Effector memory CD4-positive, alpha-beta T cell (primary cell): Measurements from ENCODE around the gene FAM209A.
"Not testable (repeated sequence)": the region's sequence is repeated elsewhere in the genome, so short reads cannot be mapped to it uniquely, and the experiment has no call there.

Source experiments
- DNase-seq, 3 donors: peaks; one replicate each; pipeline ENCODE4 v3.0.0-alpha.2; 2020
- H3K27ac ChIP-seq: 2 replicates; pipeline ENCODE4 v1.7.0; 2013; ENCODE audit warnings: mild to moderate bottlenecking, low read length, moderate library complexity; ENCODE audit not compliant: insufficient read depth, poor library complexity, severe bottlenecking
- H3K27me3 ChIP-seq: replicated peaks from 2 replicates; pipeline ENCODE4 v1.7.0; 2013; ENCODE audit warnings: mild to moderate bottlenecking, low read length; ENCODE audit not compliant: insufficient read depth, control insufficient read depth, poor library complexity, severe bottlenecking
- H3K36me3 ChIP-seq: 2 replicates; pipeline ENCODE4 v1.7.0; 2013; ENCODE audit warnings: mild to moderate bottlenecking, low read length, moderate library complexity; ENCODE audit not compliant: control insufficient read depth, insufficient read depth
- H3K4me1 ChIP-seq: 2 replicates; pipeline ENCODE4 v1.7.0; 2013; ENCODE audit warnings: low read length, mild to moderate bottlenecking; ENCODE audit not compliant: control insufficient read depth, insufficient read depth, poor library complexity, severe bottlenecking
- H3K4me3 ChIP-seq: 2 replicates; pipeline ENCODE4 v1.7.0; 2013; ENCODE audit warnings: low read length, low read depth, mild to moderate bottlenecking; ENCODE audit not compliant: insufficient read depth, poor library complexity, severe bottlenecking
- H3K9me3 ChIP-seq: 2 replicates; pipeline ENCODE4 v1.7.0; 2013; ENCODE audit warnings: mild to moderate bottlenecking, low read length, moderate library complexity; ENCODE audit not compliant: control insufficient read depth

The FAM209A gene

DNA sequence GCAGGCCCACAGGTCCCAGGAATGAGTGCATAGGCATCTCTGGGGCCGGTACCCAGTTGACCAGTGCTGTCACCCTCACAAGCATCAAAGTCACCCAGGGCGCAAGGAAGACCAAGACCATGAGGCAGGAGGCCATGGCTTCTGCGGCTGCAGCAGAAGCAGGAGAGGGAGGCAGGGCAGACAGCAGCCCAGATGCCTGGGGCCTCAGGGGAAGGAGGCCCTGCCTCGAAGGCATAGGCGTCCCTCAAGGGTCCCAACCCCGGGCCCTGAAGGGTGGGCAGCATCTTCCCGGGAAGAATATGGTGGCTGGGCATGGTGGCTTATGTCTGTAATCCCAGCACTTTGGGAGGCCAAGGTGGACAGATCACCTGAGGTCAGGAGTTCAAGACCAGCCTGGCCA lies 3.0 kb downstream of the FAM209A start:
- Histone ChIP-seq H3K4me1 (peaks cover 1% of the 10 kb centered on the region), H3K27ac (no peak overlapping the region), H3K9me3 (no peaks in the 10 kb centered on the region), H3K36me3 (no peaks in the 10 kb centered on the region), H3K4me3 (no peak overlapping the region), H3K27me3 (no peaks in the 10 kb centered on the region)
- no peak for DNase-seq

DNA sequence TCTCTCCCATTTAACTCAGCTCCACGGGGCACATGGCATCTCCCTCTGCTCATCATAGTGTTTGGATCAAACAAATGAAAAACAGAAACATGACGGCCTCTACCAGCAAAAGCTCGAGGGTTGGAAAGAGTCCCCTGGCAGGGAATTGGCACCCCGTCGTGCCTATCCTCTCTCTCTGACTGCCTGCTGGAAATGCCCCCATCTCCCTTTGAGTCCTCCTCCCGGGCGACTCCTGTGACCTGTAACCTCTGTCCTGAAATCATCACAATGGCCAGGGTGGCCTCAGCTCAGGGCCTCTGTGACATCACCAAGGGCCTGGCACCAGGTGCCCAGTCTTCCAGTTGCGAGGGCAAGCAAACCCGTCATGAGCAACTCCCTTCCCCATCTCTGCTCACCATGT lies 8.4 kb downstream of the FAM209A start, which contains the start of gene FAM209B:
Gene FAM209B, plus strand, starts transcription at position 301 of the 400 bp plus-strand sequence. Its CDS starts 96 bp downstream, at position 397.
- not testable (repeated sequence) for H3K4me3 ChIP-seq, DNase-seq, H3K36me3 ChIP-seq, H3K27me3 ChIP-seq, H3K9me3 ChIP-seq, H3K4me1 ChIP-seq, H3K27ac ChIP-seq

DNA sequence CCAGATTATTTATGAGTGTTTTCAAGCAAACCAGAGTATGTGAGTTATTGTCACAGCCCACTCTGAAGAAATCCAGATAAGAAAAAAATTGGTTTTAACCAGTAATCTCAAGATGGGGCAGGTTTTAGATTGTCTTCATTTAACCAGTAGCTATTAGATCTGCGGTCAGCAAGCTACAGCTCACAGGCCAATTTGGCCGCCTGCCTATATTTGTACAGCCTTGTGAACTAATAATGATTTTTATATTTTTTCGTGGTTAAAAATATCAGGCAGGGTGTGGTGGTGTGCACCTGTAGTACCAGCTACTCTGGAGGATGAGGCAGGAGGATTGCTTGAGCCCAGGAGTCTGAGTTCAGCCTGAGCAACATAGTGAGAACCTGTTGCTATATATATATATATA lies 13.5 kb downstream of the FAM209A start:
- Histone ChIP-seq H3K27ac (no peak overlapping the region), H3K4me3 (no peak overlapping the region), H3K4me1 (no peaks in the 10 kb centered on the region), H3K9me3 (no peaks in the 10 kb centered on the region), H3K36me3 (no peaks in the 10 kb centered on the region), H3K27me3 (no peaks in the 10 kb centered on the region)
- DNase-seq = no peak

DNA sequence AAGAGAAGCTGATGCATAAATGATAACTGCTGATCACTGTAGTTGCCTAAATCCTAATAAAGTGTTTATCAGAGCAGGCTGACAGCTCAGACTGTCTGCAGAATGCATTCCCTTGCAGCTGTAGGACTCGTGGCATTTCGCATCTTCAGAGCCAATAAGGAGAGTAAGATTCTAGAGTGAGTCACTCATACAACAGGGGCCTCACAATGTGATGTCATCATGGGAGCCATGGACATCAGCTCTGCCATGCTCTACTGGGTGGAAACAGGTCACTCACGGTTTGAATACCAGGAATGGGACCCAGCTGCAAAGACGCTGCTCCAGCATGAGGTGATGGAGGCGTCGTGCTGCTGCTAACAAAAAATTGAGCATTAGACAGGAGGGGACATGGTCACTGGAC lies 15.9 kb downstream of the FAM209A start:
- H3K27ac ChIP-seq = no peak overlapping the region
- no peaks in the 10 kb centered on the region for H3K27me3 ChIP-seq
- H3K4me3 ChIP-seq = no peak overlapping the region
- no peaks in the 10 kb centered on the region for H3K9me3 ChIP-seq
- H3K36me3 ChIP-seq = no peaks in the 10 kb centered on the region
- no peaks in the 10 kb centered on the region for H3K4me1 ChIP-seq
- DNase-seq = no peak

DNA sequence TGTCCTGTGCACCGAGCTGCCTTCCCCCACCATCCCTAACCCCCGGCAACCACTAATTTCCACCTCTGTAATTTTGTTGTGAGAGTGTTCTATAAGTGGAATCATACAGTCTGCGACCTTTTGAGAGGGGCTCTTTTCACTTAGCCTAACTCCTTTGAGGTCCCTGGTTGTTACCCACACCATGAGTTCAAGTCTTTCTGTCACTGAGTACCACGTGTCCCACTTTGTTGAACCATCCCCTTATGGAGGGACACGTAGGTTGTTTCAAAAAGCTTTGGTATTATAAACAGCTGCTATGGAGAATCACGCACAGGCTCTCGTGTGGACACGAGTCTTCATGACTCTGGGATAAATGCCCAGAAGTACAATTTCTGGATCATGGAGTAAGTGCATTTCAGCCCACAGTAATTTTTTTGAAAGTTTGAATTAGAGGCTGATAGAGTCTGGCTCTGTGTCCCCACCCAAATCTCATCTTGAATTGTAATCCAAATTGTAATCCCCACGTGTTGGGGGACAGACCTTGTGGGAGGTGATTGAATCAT lies 18.0 kb downstream of the FAM209A start:
- DNase-seq = no peak
- Histone ChIP-seq H3K9me3 (no peaks in the 10 kb centered on the region), H3K36me3 (no peaks in the 10 kb centered on the region), H3K27ac (no peak overlapping the region), H3K4me1 (no peaks in the 10 kb centered on the region), H3K27me3 (no peaks in the 10 kb centered on the region), H3K4me3 (no peak overlapping the region)

DNA sequence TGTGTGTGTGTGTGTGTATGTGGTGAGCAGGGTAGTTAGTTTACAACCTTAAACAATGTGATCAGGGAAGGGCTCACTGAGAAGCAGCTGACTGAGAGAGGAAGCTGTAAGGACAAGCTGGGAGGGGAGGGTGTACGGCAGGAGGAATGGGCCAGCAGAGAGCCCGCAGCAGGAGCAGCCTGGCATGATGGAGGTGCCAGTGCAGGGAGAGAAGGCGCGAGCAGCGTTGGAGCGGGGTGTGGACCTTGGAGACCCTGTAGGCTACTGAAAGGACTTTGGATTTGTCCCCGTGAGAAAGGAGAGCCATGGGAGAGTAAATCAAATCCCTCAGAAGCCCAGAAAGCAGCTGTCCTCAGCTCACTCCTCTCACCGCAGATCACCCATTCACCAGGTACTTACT lies 27.0 kb downstream of the FAM209A start:
- no peak overlapping the region for H3K27ac ChIP-seq
- H3K4me1 ChIP-seq = no peaks in the 10 kb centered on the region
- no peaks in the 10 kb centered on the region for H3K27me3 ChIP-seq
- no peak for DNase-seq
- H3K36me3 ChIP-seq = no peaks in the 10 kb centered on the region
- no peaks in the 10 kb centered on the region for H3K9me3 ChIP-seq
- no peak overlapping the region for H3K4me3 ChIP-seq

DNA sequence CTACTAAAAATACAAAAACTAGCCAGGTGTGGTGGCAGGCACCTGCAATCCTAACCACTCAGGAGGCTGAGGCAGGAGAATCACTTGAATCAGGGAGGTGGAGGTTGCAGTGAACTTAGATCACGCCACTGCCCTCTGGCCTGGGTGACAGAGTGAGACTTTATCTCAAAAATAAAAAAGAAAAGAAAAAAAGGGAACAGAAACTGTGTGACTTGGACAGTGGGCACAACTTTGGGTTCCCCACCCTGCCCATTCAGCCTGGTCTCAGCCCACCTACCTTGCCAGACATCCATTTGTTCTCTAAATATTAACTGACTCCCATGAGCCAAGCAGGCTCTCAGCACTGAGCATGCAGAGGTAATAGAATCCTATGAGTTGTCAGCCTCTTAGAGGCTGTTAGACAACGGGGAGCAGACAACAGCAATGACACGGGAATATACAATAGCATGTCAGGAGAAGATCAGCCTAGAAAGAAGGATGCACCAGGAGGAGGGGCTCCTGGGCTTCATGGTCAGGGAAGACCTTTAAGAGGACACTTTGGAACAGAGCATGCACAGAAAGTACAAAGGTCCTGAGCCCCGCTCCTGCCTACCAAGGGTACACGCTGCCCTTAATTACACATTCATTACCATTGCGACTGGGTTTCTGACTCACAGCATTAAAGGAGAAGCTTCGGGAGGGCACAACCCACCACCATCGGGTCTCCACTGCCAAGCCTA lies 28.5 kb downstream of the FAM209A start:
- Histone ChIP-seq H3K27me3 (no peaks in the 10 kb centered on the region), H3K4me1 (no peaks in the 10 kb centered on the region), H3K9me3 (no peaks in the 10 kb centered on the region), H3K27ac (no peak overlapping the region), H3K4me3 (no peak overlapping the region), H3K36me3 (no peaks in the 10 kb centered on the region)
- DNase-seq = no peak

DNA sequence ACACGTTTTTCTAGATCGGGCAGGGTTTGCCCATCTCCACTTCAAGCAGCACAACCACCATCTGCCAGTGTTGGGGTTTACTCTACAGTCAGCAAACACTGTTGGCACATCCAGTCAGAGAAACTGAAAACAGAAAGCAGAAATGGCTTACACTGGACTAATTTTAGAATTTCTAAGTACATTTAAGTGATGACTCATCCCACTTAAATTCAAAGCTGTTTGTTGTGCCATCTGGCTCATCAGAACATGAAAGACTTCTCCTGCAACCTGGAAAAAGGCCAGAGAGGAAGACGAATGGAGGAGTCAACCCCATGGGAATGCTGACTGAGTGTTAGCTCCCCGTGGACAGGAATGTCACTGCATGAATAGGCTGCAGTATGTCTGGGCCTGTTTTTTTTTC lies 30.3 kb downstream of the FAM209A start:
- H3K27me3 ChIP-seq = no peaks in the 10 kb centered on the region
- H3K4me1 ChIP-seq = no peaks in the 10 kb centered on the region
- H3K9me3 ChIP-seq = no peaks in the 10 kb centered on the region
- H3K4me3 ChIP-seq = no peak overlapping the region
- no peak for DNase-seq
- H3K36me3 ChIP-seq = no peaks in the 10 kb centered on the region
- no peak overlapping the region for H3K27ac ChIP-seq

DNA sequence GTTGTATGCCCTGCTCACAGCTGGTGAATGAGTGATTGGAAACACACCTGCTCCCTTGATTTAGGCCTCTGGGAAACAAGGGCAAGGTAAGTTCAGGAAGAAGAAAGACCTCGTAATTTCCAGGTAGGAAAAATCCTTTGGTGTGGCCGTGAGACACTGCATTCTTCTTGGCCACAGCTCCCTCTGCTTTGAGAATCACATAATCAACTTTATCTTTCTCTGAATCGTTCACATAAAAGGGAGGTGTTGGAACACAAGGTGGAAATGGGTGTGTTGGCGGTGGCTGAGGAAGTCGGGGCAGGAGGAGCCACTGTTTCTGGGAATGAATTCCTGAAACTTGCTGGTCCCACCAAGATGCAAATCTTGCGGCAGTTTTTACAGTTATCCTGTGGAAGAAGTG lies 34.4 kb downstream of the FAM209A start:
- H3K9me3 ChIP-seq = no peaks in the 10 kb centered on the region
- no peak overlapping the region for H3K4me3 ChIP-seq
- no peak overlapping the region for H3K27ac ChIP-seq
- no peaks in the 10 kb centered on the region for H3K4me1 ChIP-seq
- H3K27me3 ChIP-seq = no peaks in the 10 kb centered on the region
- H3K36me3 ChIP-seq = no peaks in the 10 kb centered on the region
- no peak for DNase-seq

DNA sequence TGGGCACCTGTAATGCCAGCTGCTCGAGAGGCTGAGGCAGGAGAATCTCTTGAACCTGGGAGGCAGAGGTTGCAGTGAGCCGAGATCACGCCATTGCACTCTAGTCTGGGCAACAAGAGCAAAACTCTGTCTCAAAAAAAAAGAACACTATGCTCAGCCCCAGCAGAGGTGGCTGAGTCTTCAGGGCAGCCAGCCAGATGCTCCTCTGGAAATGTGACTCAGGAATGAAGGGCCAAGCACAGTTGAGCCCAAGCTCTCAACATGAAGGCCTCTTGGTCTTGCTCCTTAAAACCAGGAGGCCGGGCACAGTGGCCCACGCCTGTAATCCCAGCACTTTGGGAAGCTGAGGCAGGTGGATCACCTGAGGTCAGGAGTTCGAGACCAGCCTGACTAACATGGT lies 40.0 kb downstream of the FAM209A start:
- not testable (repeated sequence) for H3K36me3 ChIP-seq, H3K27ac ChIP-seq, H3K9me3 ChIP-seq, H3K4me1 ChIP-seq, DNase-seq, H3K27me3 ChIP-seq, H3K4me3 ChIP-seq
